Effector memory CD4-positive, alpha-beta T cell (primary cell): ENCODE measurements around the gene LRRC45.

Source experiments
- DNase-seq, 3 donors: peaks; one replicate each; pipeline ENCODE4 v3.0.0-alpha.2; 2020
- H3K27ac ChIP-seq: 2 replicates; pipeline ENCODE4 v1.7.0; 2013; ENCODE audit warnings: mild to moderate bottlenecking, low read length, moderate library complexity; ENCODE audit not compliant: insufficient read depth, poor library complexity, severe bottlenecking
- H3K27me3 ChIP-seq: replicated peaks from 2 replicates; pipeline ENCODE4 v1.7.0; 2013; ENCODE audit warnings: mild to moderate bottlenecking, low read length; ENCODE audit not compliant: insufficient read depth, control insufficient read depth, poor library complexity, severe bottlenecking
- H3K36me3 ChIP-seq: 2 replicates; pipeline ENCODE4 v1.7.0; 2013; ENCODE audit warnings: mild to moderate bottlenecking, low read length, moderate library complexity; ENCODE audit not compliant: control insufficient read depth, insufficient read depth
- H3K4me1 ChIP-seq: 2 replicates; pipeline ENCODE4 v1.7.0; 2013; ENCODE audit warnings: low read length, mild to moderate bottlenecking; ENCODE audit not compliant: control insufficient read depth, insufficient read depth, poor library complexity, severe bottlenecking
- H3K4me3 ChIP-seq: 2 replicates; pipeline ENCODE4 v1.7.0; 2013; ENCODE audit warnings: low read length, low read depth, mild to moderate bottlenecking; ENCODE audit not compliant: insufficient read depth, poor library complexity, severe bottlenecking
- H3K9me3 ChIP-seq: 2 replicates; pipeline ENCODE4 v1.7.0; 2013; ENCODE audit warnings: mild to moderate bottlenecking, low read length, moderate library complexity; ENCODE audit not compliant: control insufficient read depth

Gene LRRC45

DNA sequence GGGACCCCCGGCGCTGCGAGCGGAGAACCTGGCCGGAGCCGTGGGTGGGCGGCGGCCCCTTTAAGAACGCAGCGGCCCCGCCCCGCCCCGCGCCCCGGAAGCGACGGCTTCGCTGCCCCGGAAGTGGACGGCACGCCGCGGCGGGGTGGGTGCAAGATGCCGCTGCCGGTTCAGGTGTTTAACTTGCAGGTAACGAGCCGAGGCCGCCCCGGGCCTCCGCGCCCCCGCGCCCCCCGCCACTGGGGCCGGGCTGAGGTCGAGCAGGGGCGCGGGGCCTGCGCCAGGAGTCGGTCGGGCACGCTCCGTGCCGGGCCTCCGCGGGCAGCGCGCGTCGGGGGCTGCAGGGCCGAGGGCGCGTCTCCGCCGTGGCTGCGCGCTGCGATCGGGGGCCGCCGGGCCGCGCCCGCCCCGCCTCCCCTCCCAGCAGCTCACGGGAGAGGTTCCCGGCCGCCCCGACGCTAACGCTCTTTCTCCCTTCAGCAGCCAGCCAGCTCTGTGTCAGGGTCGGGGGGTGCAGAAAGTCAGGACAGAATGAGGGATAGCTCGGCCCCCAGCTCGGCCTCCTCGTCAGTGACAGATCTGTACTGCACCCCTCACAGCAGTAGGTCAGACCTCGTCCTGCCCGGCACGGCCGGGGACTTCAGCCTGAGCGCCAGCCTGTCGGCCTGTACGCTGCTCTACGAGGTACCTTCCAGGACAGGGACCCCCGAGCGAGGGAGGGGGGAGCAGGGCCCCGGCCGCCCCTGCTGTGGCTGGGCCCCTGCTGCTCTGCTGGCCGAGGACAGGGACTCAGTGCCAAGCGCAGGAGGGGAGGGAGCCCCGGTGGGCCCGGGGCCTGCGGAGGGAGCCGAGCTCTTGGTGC lies 28.9 kb downstream of the LRRC45 start, which contains the start of the genes GPS1 and RFNG:
Gene GPS1, plus strand, starts transcription at position 123 of the 862 bp plus-strand sequence. Its CDS starts 34 bp downstream, at position 157.
Gene RFNG, minus strand, starts transcription at position 36 of the 862 bp plus-strand sequence. CDS start 45 bp downstream, outside the sequence.
- Histone ChIP-seq H3K36me3 (peaks cover 34% of the 10 kb centered on the region), H3K4me1 (peaks cover 25% of the 10 kb centered on the region), H3K4me3 (peak within 1 kb of the TSS; percentile 71), H3K9me3 (no peaks in the 10 kb centered on the region), H3K27me3 (no peaks in the 10 kb centered on the region), H3K27ac (no peak within 1 kb of the TSS)
- peak; percentile 63 to 74 (median 65) for DNase-seq

DNA sequence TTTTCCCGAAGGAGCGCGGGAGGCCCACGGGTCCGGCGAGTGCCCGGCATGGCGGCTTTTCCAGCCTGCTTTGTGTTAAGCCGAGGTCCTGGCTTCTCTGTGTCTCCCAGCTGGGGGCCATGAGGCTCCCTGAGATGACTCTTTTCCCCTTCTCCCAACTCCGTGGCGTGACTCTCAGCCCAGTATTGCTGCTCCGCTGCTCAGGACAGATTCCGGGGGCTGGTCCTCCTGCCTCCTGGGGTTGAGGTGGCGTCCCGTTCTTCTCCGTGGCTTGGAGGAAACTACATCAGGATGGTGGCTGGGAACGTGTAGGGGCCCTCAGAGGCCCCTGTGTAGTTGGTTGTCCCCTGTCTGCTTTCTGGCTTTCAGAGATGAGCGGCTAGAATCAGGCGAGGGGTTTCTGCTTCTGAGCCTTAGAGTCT lies 29.5 kb downstream of the LRRC45 start:
- no peak overlapping the region for H3K27ac ChIP-seq
- peaks cover 38% of the 10 kb centered on the region for H3K36me3 ChIP-seq
- DNase-seq, result no peak

DNA sequence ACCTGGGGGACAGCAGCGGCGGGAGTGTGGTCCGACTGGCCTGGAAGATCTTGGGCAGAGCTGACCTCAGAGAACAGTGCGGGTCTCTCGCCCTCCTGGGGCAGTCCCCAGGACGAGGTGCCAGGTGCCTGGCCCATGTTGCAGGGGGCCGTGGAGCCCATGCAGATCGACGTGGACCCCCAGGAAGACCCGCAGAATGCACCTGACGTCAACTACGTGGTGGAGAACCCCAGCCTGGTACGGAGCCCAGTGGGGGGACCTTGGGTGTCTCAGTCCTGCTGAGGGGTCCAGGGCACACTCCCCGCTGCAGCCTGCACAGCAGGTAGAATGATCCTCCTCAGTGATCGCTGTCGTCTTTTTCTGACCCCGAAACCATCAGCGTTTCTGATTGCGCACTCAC lies 30.0 kb downstream of the LRRC45 start:
- Histone ChIP-seq H3K27me3 (no peaks in the 10 kb centered on the region), H3K36me3 (peaks cover 42% of the 10 kb centered on the region), H3K4me1 (peaks cover 25% of the 10 kb centered on the region), H3K9me3 (no peaks in the 10 kb centered on the region), H3K4me3 (peak overlapping the region; percentile 71), H3K27ac (no peak overlapping the region)
- no peak for DNase-seq

More for the DNA sequence above, 29.5 kb downstream of the LRRC45 start:
- Histone ChIP-seq H3K27me3 (no peaks in the 10 kb centered on the region), H3K4me1 (peaks cover 25% of the 10 kb centered on the region), H3K9me3 (no peaks in the 10 kb centered on the region), H3K4me3 (peak overlapping the region; percentile 71)

DNA sequence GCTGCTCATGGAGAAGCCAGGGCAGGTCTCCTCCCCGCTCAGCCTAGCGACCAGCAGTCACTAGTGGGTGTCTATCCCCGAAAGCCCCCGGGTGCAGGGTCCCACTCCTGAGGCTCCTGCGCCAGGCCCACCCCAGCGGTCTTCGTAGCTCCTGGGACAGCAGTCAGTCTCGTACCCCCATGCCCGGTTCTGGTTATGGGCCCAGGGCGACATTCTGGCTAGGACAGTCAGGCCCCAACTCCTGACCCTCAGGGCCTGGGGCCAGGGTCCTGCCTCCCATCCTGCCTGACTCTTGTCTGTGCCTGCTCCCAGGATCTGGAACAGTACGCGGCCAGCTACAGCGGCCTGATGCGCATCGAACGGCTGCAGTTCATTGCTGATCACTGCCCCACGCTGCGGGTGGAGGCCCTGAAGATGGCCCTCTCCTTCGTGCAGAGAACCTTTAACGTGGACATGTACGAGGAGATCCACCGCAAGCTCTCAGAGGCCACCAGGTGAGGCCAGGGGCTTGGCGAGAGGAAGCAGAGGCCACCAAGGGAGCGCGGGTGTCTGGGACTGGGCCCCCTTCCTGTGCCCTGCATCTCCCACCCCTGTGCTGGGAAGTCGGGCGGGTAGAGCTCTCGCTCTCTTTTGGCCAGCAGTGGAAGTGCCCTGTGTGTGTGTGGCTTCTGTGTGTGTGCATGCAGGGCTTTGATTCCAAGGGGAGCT lies 30.6 kb downstream of the LRRC45 start:
- Histone ChIP-seq H3K4me1 (peaks cover 25% of the 10 kb centered on the region), H3K36me3 (peaks cover 47% of the 10 kb centered on the region), H3K4me3 (no peak overlapping the region), H3K27me3 (no peaks in the 10 kb centered on the region), H3K9me3 (no peaks in the 10 kb centered on the region), H3K27ac (no peak overlapping the region)
- DNase-seq, result no peak

DNA sequence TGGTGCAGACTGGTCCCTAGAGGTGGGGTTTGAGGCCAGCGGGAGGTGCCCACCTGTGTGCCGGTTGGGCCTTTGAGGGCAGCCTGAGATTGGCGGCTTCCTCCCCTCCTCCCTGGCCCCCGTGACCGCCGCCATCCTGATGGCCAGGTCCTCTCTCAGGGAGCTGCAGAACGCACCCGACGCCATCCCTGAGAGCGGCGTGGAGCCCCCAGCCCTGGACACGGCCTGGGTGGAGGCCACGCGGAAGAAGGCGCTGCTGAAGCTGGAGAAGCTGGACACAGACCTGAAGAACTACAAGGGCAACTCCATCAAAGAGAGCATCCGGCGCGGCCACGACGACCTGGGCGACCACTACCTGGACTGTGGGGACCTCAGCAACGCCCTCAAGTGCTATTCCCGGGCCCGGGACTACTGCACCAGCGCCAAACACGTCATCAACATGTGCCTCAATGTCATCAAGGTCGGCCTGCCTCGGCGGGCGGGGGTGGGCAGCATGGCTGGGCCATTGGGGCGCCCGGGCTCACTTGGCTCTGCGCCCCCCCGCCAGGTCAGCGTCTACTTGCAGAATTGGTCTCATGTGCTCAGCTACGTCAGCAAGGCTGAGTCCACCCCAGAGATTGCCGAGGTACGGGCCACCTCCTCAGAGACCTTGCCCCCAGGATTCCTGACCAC lies 31.4 kb downstream of the LRRC45 start:
- no peak for DNase-seq
- H3K36me3 ChIP-seq, result peaks cover 55% of the 10 kb centered on the region
- no peak overlapping the region for H3K4me3 ChIP-seq
- peaks cover 25% of the 10 kb centered on the region for H3K4me1 ChIP-seq
- H3K27ac ChIP-seq, result no peak overlapping the region
- H3K9me3 ChIP-seq, result no peaks in the 10 kb centered on the region
- H3K27me3 ChIP-seq, result no peaks in the 10 kb centered on the region

DNA sequence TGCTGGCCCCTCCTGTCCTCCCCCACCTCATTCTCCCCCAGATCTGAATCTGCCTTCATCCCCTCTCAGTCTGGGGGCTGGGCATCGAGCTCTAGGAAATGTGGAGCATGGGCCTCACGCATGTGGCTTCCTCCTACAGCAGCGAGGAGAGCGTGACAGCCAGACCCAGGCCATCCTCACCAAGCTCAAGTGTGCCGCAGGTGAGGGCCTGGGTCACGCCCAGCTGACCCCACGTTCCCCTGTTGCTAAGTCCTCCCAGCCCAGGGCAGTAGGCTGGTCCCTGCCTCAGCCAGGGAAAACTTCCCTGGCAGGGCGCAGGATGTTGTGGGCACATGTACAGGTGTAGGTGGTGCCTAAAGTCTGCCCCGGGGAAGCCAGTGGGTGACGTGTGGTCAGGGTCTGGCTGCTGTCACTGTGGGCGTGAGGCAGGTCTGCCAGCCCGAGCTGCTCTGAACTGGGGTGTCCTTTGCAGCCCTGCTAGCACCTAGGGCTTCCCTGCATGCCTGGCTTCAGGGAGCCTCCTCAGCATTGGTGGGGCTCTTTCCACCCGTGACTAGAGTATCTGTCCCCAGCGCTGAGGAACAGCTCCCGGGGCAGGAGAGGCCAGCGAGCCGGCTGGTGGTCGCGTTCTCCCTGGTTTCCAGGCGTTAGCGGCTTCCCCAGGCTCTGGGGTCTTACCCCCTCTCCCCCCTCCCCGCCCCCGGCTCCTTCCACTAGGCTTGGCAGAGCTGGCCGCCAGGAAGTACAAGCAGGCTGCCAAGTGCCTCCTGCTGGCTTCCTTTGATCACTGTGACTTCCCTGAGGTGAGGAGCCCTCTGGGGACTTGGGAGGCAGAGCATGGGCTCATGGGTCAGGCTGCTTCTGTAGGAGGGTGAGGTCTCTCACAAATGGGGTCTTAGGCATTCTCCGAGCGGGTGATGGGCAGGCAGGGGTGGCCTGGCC lies 32.2 kb downstream of the LRRC45 start:
- DNase-seq, result no peak
- H3K9me3 ChIP-seq, result no peaks in the 10 kb centered on the region
- no peak overlapping the region for H3K27ac ChIP-seq
- peaks cover 23% of the 10 kb centered on the region for H3K4me1 ChIP-seq
- H3K36me3 ChIP-seq, result peaks cover 63% of the 10 kb centered on the region
- H3K4me3 ChIP-seq, result no peak overlapping the region
- H3K27me3 ChIP-seq, result no peaks in the 10 kb centered on the region

DNA sequence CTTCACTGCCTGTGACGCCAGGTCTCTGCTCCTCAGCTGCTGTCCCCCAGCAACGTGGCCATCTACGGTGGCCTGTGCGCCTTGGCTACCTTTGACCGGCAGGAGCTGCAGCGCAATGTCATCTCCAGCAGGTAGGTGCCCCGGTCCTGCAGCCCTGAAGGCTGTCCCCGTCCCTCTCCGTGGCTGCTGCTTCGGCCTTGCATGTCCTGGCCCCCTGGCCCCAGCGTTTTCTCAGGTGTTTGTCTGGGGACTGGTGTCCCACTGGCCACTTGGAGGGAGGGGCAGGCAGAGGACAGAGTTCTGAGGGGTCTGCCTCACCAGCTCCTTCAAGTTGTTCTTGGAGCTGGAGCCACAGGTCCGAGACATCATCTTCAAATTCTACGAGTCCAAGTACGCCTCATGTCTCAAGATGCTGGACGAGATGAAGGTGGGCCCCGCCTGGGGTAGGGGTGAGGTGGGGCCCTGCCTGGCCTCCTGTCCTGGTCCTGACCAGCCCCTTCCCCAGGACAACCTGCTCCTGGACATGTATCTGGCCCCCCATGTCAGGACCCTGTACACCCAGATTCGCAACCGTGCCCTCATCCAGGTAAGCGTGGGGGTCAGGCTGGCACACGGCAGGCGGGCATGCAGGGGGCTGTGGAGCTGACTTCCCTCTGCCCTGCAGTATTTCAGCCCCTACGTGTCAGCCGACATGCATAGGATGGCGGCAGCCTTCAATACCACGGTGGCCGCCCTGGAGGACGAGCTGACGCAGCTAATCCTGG lies 33.0 kb downstream of the LRRC45 start:
- Histone ChIP-seq H3K4me3 (no peak overlapping the region), H3K4me1 (peaks cover 16% of the 10 kb centered on the region)
- DNase-seq, result no peak

DNA sequence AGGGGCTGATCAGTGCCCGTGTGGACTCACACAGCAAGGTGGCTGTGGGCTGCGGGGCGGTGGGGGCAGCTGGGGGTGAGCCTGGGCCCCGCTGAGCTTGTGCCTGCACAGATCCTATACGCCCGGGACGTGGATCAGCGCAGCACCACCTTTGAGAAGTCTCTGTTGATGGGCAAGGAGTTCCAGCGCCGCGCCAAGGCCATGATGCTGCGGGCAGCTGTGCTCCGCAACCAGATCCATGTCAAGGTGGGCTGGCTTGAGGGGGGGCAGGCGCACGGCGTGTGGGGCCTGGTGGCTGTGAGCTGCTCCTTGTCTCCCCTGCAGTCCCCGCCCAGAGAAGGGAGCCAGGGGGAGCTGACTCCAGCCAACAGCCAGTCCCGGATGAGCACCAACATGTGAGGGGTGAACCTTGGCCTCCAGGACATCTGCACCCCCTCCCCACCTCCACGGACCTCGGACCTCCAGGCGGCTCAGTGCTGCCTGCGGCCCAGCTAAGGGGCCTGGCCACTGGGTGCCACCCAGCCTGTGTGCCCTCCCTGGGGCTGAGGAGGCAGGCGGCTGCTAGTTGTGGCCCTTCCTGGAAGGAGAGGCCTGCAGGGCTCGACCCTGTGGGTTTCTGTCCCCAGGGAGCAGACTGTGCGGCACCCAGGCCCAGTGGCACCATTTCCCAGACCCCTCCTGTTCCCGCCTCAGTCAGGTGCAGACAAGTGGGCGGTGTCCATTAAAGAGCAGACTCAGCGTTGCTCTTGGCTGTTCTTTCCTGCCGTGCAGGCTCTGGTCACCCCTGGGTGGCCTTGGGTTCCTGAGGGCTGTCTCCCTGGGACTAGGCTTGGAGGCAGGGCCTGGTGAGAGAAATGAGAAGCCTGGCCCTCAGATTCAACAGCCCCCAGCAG lies 33.9 kb downstream of the LRRC45 start:
- peaks cover 77% of the 10 kb centered on the region for H3K36me3 ChIP-seq
- DNase-seq, result no peak
- no peaks in the 10 kb centered on the region for H3K27me3 ChIP-seq
- peaks cover 16% of the 10 kb centered on the region for H3K4me1 ChIP-seq
- H3K9me3 ChIP-seq, result no peaks in the 10 kb centered on the region
- no peak overlapping the region for H3K4me3 ChIP-seq
- H3K27ac ChIP-seq, result no peak overlapping the region

More for the DNA sequence above, 33.0 kb downstream of the LRRC45 start:
- peaks cover 72% of the 10 kb centered on the region for H3K36me3 ChIP-seq
- H3K27ac ChIP-seq, result no peak overlapping the region
- H3K9me3 ChIP-seq, result no peaks in the 10 kb centered on the region
- H3K27me3 ChIP-seq, result no peaks in the 10 kb centered on the region
